Measurements from ENCODE around the gene GPI. TPM values are rescaled to one million over a fixed set of nuclear protein-coding genes. Genes with fewer than 3 reads are reported as not detected.
A peak's percentile ranks its signal among the peaks of the same experiment; 100 is the strongest.

GPI gene
- total and polyA plus RNA-seq, 2 of the 13 experiments (the other 11 are each of a cell fraction or from before 2014, with no cell fraction given) = 147 to 167 TPM

DNA sequence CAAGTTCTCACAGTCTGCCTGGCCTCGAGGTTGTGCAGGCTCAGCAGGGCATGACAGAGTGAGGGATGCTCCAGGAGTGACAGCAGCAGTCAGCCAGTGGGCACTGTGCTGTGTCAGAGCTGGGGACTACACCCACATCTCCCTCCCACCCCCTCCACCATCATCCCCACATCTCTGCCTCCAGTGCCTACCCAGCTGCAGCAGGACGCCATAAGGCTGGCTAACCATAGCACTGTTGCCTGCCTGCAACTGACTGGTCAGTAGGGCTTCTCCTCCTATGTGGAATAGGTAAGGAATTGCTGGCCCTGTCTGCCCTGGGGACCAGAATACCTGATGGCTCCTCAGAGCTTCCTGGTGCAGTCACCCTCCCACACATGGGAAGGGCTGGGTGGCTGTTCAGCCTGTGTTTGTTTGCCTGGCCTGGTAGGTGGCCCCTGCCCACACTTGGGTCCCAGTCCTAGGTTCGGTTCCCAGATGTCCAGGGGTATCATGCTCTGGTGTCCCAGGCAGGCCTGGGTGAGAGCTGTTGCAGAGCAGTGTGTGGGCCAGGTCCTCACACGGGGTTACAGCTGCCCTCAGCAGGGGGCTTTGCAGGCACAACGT lies 15.7 kb downstream of the GPI start:
- Histone ChIP-seq H3K9ac (ENCODE audit: insufficient read depth, low read depth, low read length) (no peak overlapping the region), H4K20me1 (ENCODE audit: insufficient read depth, low read length) (0 out of 2 replicates have a peak, but pooled peaks cover 5% of the 10 kb centered on the region), H3K36me3 (replicated peaks in 1 of 2; ENCODE audit: control insufficient read depth in 1 of 2, insufficient read depth in 2 of 2, low read length in 2 of 2) (peaks cover 64 to 89% of the 10 kb centered on the region in 2 experiments), H3K4me1 (ENCODE audit: insufficient read depth, low read length) (peaks cover 4% of the 10 kb centered on the region; the same call in 1 of the 2 replicates), H3K4me2 (ENCODE audit: low read depth, low read length) (no peak overlapping the region), H3K4me3 (replicated peaks in 1 of 3; ENCODE audit: insufficient read depth in 1 of 3, low read depth in 2 of 3, low read length in 3 of 3) (no peak overlapping the region), H3K9me3 (ENCODE audit: low read length) (no peaks in the 10 kb centered on the region), H3K27me3 (ENCODE audit: control insufficient read depth in 1 of 2, insufficient read depth in 2 of 2, low read length in 2 of 2) (no peaks in the 10 kb centered on the region), H3K79me2 (ENCODE audit: insufficient read depth, low read length) (peaks cover under 1% of the 10 kb centered on the region), H2AFZ (ENCODE audit: low read length) (no peak overlapping the region), H3K27ac (ENCODE audit: extremely low read length, insufficient read depth, low read length) (no peak overlapping the region)
- ATAC-seq (no peak), FAIRE-seq (no peak), DNase-seq (ENCODE audit: low spot score) (no peak)
- WGBS (ENCODE audit: low lambda C conversion rate) = 100% methylated on average over 2 of the region's 5 CpGs
- intact Hi-C loops (cut with micrococcal nuclease; ENCODE audit: unreplicated experiment) = no loop called here
- in situ Hi-C loops (cut with HindIII; ENCODE audit: extremely low pct_ligation_motif_present, low pct_unique_long_range_greater_than_20kb) = no loop called here
- ChIA-PET CTCF (ENCODE audit: low intra/inter-chr PET ratio, low total read pairs) (no interaction called here), POLR2A (interaction anchor here (1.2 kb wide), 1 partner anchor 16 kb away, joined by 4 read pairs; the partner anchor contains the start of gene GPI)
- BruUV-seq (replicated peaks) = no TSS peak
- TF ChIP-seq ZBTB8A (CRISPR knock-in tag; IDR thresholded peaks at IDR 0.05; ENCODE audit: borderline replicate concordance, low read depth) (no peak), RBFOX2 (IDR thresholded peaks at IDR 0.05; ENCODE audit: low read depth, low read length) (peak; percentile 49)

DNA sequence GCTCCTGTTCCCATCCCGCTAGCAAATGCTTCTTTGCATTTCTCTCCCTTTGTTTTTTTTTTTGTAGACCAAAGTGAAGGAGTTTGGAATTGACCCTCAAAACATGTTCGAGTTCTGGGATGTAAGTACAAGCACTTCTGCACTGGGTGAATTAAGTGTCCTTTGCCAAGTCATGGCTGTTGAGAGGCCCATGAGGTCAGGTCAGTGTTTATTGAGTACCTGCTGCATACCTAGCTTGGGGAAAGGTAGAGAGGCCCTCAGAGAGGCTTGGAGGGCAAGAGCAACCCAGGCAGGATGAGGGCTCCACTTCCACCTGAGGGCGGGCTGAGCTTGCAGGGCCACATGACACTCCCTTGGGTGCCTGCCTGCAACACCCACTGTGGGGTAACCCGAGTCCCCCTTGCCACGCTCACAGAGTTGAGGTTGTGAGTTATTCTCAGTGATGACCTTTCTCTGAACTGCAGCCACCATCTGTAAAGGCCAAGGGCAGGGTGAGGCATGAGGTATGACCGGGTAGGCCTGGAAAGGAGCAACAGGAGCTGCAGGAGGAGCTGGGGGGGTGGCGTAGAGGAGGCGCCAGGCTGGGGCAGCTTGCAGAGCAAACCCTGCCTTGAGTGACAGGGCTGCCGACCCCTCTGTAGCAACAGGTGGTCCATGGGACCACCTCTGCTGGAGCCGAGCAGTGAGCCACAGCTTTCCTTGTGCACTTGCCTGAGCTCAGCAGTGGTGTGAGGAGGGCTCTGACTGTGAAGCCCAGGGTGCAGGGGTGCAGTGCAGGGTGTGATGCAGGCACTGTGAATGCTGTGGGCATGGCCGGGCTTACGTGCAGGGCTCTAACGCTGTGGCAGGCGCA lies 16.6 kb downstream of the GPI start:
- Histone ChIP-seq H3K4me2 (ENCODE audit: low read depth, low read length) (no peak overlapping the region), H3K27me3 (ENCODE audit: control insufficient read depth in 1 of 2, insufficient read depth in 2 of 2, low read length in 2 of 2) (no peaks in the 10 kb centered on the region), H4K20me1 (ENCODE audit: insufficient read depth, low read length) (0 out of 2 replicates have a peak, but pooled peaks cover 5% of the 10 kb centered on the region), H3K79me2 (ENCODE audit: insufficient read depth, low read length) (peaks cover 4% of the 10 kb centered on the region), H2AFZ (ENCODE audit: low read length) (no peak overlapping the region), H3K4me3 (replicated peaks in 1 of 3; ENCODE audit: insufficient read depth in 1 of 3, low read depth in 2 of 3, low read length in 3 of 3) (no peak overlapping the region), H3K36me3 (replicated peaks in 1 of 2; ENCODE audit: control insufficient read depth in 1 of 2, insufficient read depth in 2 of 2, low read length in 2 of 2) (peaks cover 66 to 89% of the 10 kb centered on the region in 2 experiments), H3K27ac (ENCODE audit: extremely low read length, insufficient read depth, low read length) (no peak overlapping the region), H3K4me1 (ENCODE audit: insufficient read depth, low read length) (no peaks in the 10 kb centered on the region), H3K9me3 (ENCODE audit: low read length) (no peaks in the 10 kb centered on the region), H3K9ac (ENCODE audit: insufficient read depth, low read depth, low read length) (no peak overlapping the region)
- no TSS peak for BruUV-seq (replicated peaks)
- FAIRE-seq (no peak), DNase-seq (ENCODE audit: low spot score) (no peak), ATAC-seq (no peak)
- intact Hi-C loops (cut with micrococcal nuclease; ENCODE audit: unreplicated experiment) (no loop called here), in situ Hi-C loops (cut with HindIII; ENCODE audit: extremely low pct_ligation_motif_present, low pct_unique_long_range_greater_than_20kb) (no loop called here)
- 98% methylated on average over 4 of the region's 14 CpGs for WGBS (ENCODE audit: low lambda C conversion rate)
- CTCF ChIA-PET (ENCODE audit: low intra/inter-chr PET ratio, low total read pairs) = no interaction called here
- TF ChIP-seq RBFOX2 (IDR thresholded peaks at IDR 0.05; ENCODE audit: low read depth, low read length) = peak; percentile 8; the same call in 1 of the 2 replicates
- TF ChIP-seq ZNF83 (CRISPR knock-in tag; IDR thresholded peaks at IDR 0.05; ENCODE audit: borderline replicate concordance) = no peak
- TF ChIP-seq ZNF619 (CRISPR knock-in tag; IDR thresholded peaks at IDR 0.05) = no peak
- TF ChIP-seq HHEX (CRISPR knock-in tag; IDR thresholded peaks at IDR 0.05) = no peak
- no peak for TF ChIP-seq ZNF350 (CRISPR knock-in tag; IDR thresholded peaks at IDR 0.05; ENCODE audit: borderline replicate concordance, low read depth)
- TF ChIP-seq, protein P1, sequence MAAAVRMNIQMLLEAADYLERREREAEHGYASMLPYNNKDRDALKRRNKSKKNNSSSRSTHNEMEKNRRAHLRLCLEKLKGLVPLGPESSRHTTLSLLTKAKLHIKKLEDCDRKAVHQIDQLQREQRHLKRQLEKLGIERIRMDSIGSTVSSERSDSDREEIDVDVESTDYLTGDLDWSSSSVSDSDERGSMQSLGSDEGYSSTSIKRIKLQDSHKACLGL (CRISPR knock-in tag; IDR thresholded peaks at IDR 0.05) = 0 out of 2 replicates have a peak, but pooled peaks have one; percentile 14
- POLR2A ChIA-PET = interaction anchor here (1.2 kb wide), 1 partner anchor 16 kb away, joined by 4 read pairs; the partner anchor contains the start of gene GPI
